Activated naive CD8-positive, alpha-beta T cell treated with anti-CD3 and anti-CD28 coated beads for 36 hours (primary cell): ENCODE results near the gene EFCAB3. TPM values are rescaled to one million over a fixed set of nuclear protein-coding genes. Genes with fewer than 3 reads are reported as not detected.
"Not testable (repeated sequence)": the region's sequence is repeated elsewhere in the genome, so short reads cannot be mapped to it uniquely, and the experiment has no call there.

Experiments used
- DNase-seq: peaks from one replicate; pipeline ENCODE4 v3.0.0; 2021
- H3K27ac Mint-ChIP-seq: one replicate; pipeline ENCODE4 v1.8.0; 2022; ENCODE audit warnings: mild to moderate bottlenecking, moderate library complexity, mixed read lengths
- H3K27me3 Mint-ChIP-seq: one replicate; pipeline ENCODE4 v1.8.0; 2022; ENCODE audit warnings: mild to moderate bottlenecking, mixed read lengths
- H3K36me3 Mint-ChIP-seq: one replicate; pipeline ENCODE4 v1.8.0; 2021; ENCODE audit warnings: mild to moderate bottlenecking, mixed read lengths
- H3K4me1 Mint-ChIP-seq: one replicate; pipeline ENCODE4 v1.8.0; 2021; ENCODE audit warnings: mixed read lengths
- H3K4me3 Mint-ChIP-seq: one replicate; pipeline ENCODE4 v1.8.0; 2022; ENCODE audit warnings: mild to moderate bottlenecking, moderate library complexity, mixed read lengths
- H3K9me3 Mint-ChIP-seq: one replicate; pipeline ENCODE4 v1.8.0; 2022; ENCODE audit warnings: mixed read lengths
- total RNA-seq, 2 experiments: library from RNA; stranded (reverse); gene quantifications; one replicate each; pipeline ENCODE4 v1.2.3, GENCODE V29; 2021

Gene EFCAB3
- total RNA-seq, 2 experiments from 2014 or later, result not detected

DNA sequence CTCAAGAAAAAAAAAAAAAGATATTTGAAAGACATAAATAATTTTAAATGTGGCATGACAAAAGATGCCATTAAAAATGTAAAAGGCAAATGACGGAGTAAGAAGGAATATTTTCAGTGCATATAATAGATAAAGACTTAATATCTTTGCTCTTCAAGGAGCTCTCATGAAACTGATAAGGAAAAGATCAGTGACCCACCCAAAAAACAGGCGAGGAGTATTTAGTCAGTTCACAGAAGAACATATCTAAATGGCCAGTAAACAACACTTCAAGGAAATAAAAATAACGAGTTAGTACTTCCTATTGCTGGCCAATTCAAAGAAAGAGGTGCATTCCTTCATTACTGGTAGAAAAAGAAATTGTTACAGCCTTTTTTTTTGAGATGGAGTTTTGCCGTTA, 65.4 kb downstream of the EFCAB3 start:
- not testable (repeated sequence) for H3K9me3 Mint-ChIP-seq

DNA sequence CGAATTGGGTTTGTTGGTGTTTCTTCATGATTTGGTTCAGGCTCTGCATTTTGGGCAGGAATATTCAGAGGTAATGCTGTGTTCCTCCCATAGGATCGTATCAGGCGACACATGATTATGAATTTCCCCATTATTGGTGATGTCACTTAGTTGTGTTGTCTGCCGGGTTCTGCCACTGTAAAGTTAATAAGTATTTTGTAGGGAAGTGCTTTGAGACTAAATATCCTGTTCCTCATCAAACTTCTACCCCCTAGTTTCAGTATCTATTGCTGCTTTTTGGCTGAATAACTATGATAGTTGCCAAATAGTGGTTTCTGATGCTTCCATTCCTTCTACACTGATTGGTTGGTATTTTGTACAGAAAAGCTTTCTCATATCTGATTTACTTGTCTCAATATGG, 71.8 kb downstream of the EFCAB3 start:
- not testable (repeated sequence) for H3K27me3 Mint-ChIP-seq, H3K9me3 Mint-ChIP-seq, DNase-seq, H3K27ac Mint-ChIP-seq, H3K4me3 Mint-ChIP-seq
- peaks cover 19% of the 10 kb centered on the region for H3K36me3 Mint-ChIP-seq
- peaks cover 11% of the 10 kb centered on the region for H3K4me1 Mint-ChIP-seq

More for the DNA sequence above, 65.4 kb downstream of the EFCAB3 start:
- not testable (repeated sequence) for H3K27ac Mint-ChIP-seq, DNase-seq, H3K4me3 Mint-ChIP-seq, H3K4me1 Mint-ChIP-seq, H3K27me3 Mint-ChIP-seq
- H3K36me3 Mint-ChIP-seq, result peaks cover 22% of the 10 kb centered on the region

DNA sequence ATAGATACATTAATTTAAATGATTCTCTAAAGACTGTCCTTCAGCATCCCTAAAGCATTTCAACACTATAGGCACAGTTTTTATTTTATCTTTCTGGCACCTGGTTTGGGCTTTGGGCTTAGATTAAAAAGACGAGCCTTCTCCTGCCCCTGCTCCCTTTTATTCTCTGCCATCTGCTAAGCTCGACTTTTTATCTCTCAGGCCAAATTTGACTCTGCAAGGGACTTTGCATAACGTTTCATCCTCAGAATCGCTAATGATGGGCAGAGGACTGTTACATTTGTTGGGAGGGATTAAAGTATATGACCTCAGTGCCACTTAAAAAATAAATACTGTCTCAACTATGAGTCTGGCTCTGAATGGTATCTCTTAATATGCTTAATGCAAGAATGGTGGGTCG, 72.7 kb downstream of the EFCAB3 start:
- not testable (repeated sequence) for H3K4me3 Mint-ChIP-seq, H3K9me3 Mint-ChIP-seq, H3K27me3 Mint-ChIP-seq, DNase-seq, H3K27ac Mint-ChIP-seq
- Mint-ChIP-seq H3K4me1 (peaks cover 11% of the 10 kb centered on the region), H3K36me3 (peaks cover 19% of the 10 kb centered on the region)

GRCh38 chr17:62453656-62454055, 73.3 kb downstream of the EFCAB3 start:
- Mint-ChIP-seq H3K36me3 (peaks cover 15% of the 10 kb centered on the region), H3K4me1 (peaks cover 11% of the 10 kb centered on the region)
- H3K4me3 Mint-ChIP-seq, H3K9me3 Mint-ChIP-seq, H3K27ac Mint-ChIP-seq, DNase-seq, H3K27me3 Mint-ChIP-seq: not testable (repeated sequence)

- H3K27ac Mint-ChIP-seq, H3K9me3 Mint-ChIP-seq, H3K4me3 Mint-ChIP-seq, DNase-seq, H3K27me3 Mint-ChIP-seq: not testable (repeated sequence)
- Mint-ChIP-seq H3K36me3 (peaks cover 13% of the 10 kb centered on the region), H3K4me1 (peaks cover 11% of the 10 kb centered on the region)
Observed at GRCh38 chr17:62454111-62454510, 73.8 kb downstream of the EFCAB3 start.

GRCh38 chr17:62456016-62456415, 75.7 kb downstream of the EFCAB3 start:
- Mint-ChIP-seq H3K9me3 (no peaks in the 10 kb centered on the region), H3K36me3 (peaks cover 8% of the 10 kb centered on the region), H3K27ac (no peak overlapping the region), H3K4me3 (no peak overlapping the region), H3K27me3 (no peaks in the 10 kb centered on the region), H3K4me1 (peaks cover 11% of the 10 kb centered on the region)
- DNase-seq, result no peak

- not testable (repeated sequence) for H3K4me3 Mint-ChIP-seq, H3K9me3 Mint-ChIP-seq, DNase-seq, H3K27me3 Mint-ChIP-seq, H3K27ac Mint-ChIP-seq, H3K4me1 Mint-ChIP-seq, H3K36me3 Mint-ChIP-seq
Observed at GRCh38 chr17:62458483-62458882, 78.1 kb downstream of the EFCAB3 start.

GRCh38 chr17:62464422-62464821, 84.1 kb downstream of the EFCAB3 start:
- not testable (repeated sequence) for DNase-seq, H3K27ac Mint-ChIP-seq, H3K27me3 Mint-ChIP-seq, H3K4me3 Mint-ChIP-seq, H3K4me1 Mint-ChIP-seq, H3K36me3 Mint-ChIP-seq, H3K9me3 Mint-ChIP-seq

GRCh38 chr17:62465271-62465670, 84.9 kb downstream of the EFCAB3 start:
- not testable (repeated sequence) for H3K27me3 Mint-ChIP-seq, H3K27ac Mint-ChIP-seq, DNase-seq, H3K4me1 Mint-ChIP-seq, H3K4me3 Mint-ChIP-seq, H3K9me3 Mint-ChIP-seq, H3K36me3 Mint-ChIP-seq

Other genes starting within 250 kb of the EFCAB3 start
- gene METTL2A, start 43.3 kb downstream of the EFCAB3 start, total RNA-seq, result 10 to 100 TPM; 33.7 to 34.6 TPM
- gene TLK2, start 98.3 kb downstream of the EFCAB3 start, total RNA-seq, result 10 to 100 TPM; 29.4 to 32.4 TPM
- gene MRC2, start 247.1 kb downstream of the EFCAB3 start, total RNA-seq, result 1 to 10 TPM; 5.1 to 5.8 TPM